ENCODE results near the gene SLC39A2.

DNA sequence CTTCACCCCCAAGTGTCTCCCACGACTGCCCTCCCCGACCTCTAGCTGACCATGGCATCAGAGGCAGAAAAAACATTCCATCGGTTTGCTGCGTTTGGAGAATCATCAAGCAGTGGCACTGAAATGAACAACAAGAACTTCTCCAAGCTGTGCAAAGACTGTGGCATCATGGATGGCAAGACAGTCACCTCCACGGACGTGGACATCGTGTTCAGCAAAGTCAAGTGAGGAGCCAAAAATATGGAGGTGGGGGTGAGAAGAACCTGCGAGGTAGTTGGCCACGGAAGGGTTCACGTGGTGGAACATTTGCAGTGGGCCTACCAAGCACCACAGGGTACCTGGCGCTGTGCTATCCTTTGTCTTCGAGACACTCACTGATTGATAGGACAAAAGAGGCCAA lies 31.4 kb downstream of the SLC39A2 start:
- TF ChIP-seq POLR2A (IDR thresholded peaks at IDR 0.05): no peak
- TF ChIP-seq, protein P1, sequence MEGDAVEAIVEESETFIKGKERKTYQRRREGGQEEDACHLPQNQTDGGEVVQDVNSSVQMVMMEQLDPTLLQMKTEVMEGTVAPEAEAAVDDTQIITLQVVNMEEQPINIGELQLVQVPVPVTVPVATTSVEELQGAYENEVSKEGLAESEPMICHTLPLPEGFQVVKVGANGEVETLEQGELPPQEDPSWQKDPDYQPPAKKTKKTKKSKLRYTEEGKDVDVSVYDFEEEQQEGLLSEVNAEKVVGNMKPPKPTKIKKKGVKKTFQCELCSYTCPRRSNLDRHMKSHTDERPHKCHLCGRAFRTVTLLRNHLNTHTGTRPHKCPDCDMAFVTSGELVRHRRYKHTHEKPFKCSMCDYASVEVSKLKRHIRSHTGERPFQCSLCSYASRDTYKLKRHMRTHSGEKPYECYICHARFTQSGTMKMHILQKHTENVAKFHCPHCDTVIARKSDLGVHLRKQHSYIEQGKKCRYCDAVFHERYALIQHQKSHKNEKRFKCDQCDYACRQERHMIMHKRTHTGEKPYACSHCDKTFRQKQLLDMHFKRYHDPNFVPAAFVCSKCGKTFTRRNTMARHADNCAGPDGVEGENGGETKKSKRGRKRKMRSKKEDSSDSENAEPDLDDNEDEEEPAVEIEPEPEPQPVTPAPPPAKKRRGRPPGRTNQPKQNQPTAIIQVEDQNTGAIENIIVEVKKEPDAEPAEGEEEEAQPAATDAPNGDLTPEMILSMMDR (IDR thresholded peaks at IDR 0.05): no peak
